HepG2 (cell line): ENCODE data around the gene ELMOD3.

Source experiments
- CBFB ChIP-seq: sonication (generic); formaldehyde crosslinking; IDR thresholded peaks from 2 replicates; pipeline ENCODE4 v1.4.0; 2020; ENCODE audit warnings: missing genetic modification reagents
- EZH2 ChIP-seq: conservative IDR thresholded peaks from 2 replicates; pipeline ENCODE4 v1.6.1; 2012; ENCODE audit warnings: mild to moderate bottlenecking, low read depth, low read length, moderate library complexity
- GFI1 ChIP-seq: sonication (generic); formaldehyde crosslinking; IDR thresholded peaks from 2 replicates; pipeline ENCODE4 v1.5.0; 2020; ENCODE audit warnings: missing genetic modification reagents, mild to moderate bottlenecking, borderline replicate concordance
- REST ChIP-seq, 2 experiments: IDR thresholded peaks; 2 replicates each; pipeline ENCODE4 v1.6.1; 2011 to 2012; ENCODE audit warnings: low read length in 2 of 2, borderline replicate concordance in 1 of 2, low read depth in 1 of 2, mild to moderate bottlenecking in 1 of 2, moderate library complexity in 1 of 2

GRCh38 chr2:85325466-85325811 is 29.1 kb upstream of the ELMOD3 start:
- TF ChIP-seq CBFB (CRISPR knock-in tag) (no peak), REST (IDR thresholded peaks at IDR 0.05; ENCODE audit: borderline replicate concordance in 1 of 2, low read depth in 1 of 2, low read length in 2 of 2) (no peak), EZH2 (no peak), GFI1 (CRISPR knock-in tag) (no peak)
